H9 (cell line): ENCODE measurements around the gene SCFD2. TPM values are rescaled to one million over a fixed set of nuclear protein-coding genes. Genes with fewer than 3 reads are reported as not detected.

Experiments used
- DNase-seq: peaks from one replicate; pipeline ENCODE4 v3.0.0-alpha.2; 2017
- H2AFZ ChIP-seq: one replicate; pipeline ENCODE4 v1.6.1; 2013; ENCODE audit warnings: mild to moderate bottlenecking, low read length, control low read depth, moderate library complexity
- H2AK5ac ChIP-seq: 2 replicates; pipeline ENCODE4 v1.6.1; 2013; ENCODE audit warnings: low read length, control low read depth, mixed read lengths; ENCODE audit not compliant: insufficient read length
- H2BK120ac ChIP-seq: one replicate; pipeline ENCODE4 v1.6.1; 2013; ENCODE audit warnings: low read depth, mild to moderate bottlenecking, low read length, control low read depth, inconsistent platforms; ENCODE audit not compliant: poor library complexity, severe bottlenecking
- H2BK12ac ChIP-seq: 2 replicates; pipeline ENCODE4 v1.6.1; 2013; ENCODE audit warnings: low read length, control low read depth, mixed read lengths, low read depth; ENCODE audit not compliant: insufficient read length
- H2BK15ac ChIP-seq: 2 replicates; pipeline ENCODE4 v1.6.1; 2013; ENCODE audit warnings: low read depth, low read length, control low read depth
- H2BK20ac ChIP-seq: one replicate; pipeline ENCODE4 v1.6.1; 2013; ENCODE audit warnings: low read depth, mild to moderate bottlenecking, low read length, control low read depth, inconsistent platforms; ENCODE audit not compliant: poor library complexity, severe bottlenecking
- H2BK5ac ChIP-seq: 2 replicates; pipeline ENCODE4 v1.6.1; 2013; ENCODE audit warnings: low read length, control low read depth, mixed read lengths; ENCODE audit not compliant: insufficient read length
- H3K14ac ChIP-seq: 2 replicates; pipeline ENCODE4 v1.6.1; 2013; ENCODE audit warnings: low read length, control low read depth; ENCODE audit not compliant: insufficient read depth
- H3K18ac ChIP-seq: 2 replicates; pipeline ENCODE4 v1.6.1; 2013; ENCODE audit warnings: low read depth, mild to moderate bottlenecking, mixed read lengths, low read length, control low read depth; ENCODE audit not compliant: insufficient read length
- H3K23ac ChIP-seq: 2 replicates; pipeline ENCODE4 v1.6.1; 2013; ENCODE audit warnings: low read length, control low read depth, mixed read lengths, low read depth; ENCODE audit not compliant: insufficient read length
- H3K23me2 ChIP-seq: 2 replicates; pipeline ENCODE4 v1.6.1; 2013; ENCODE audit warnings: low read depth, mild to moderate bottlenecking, mixed read lengths, low read length, control low read depth; ENCODE audit not compliant: insufficient read length, poor library complexity, severe bottlenecking
- H3K27ac ChIP-seq: 2 replicates; pipeline ENCODE4 v1.5.1; 2013; ENCODE audit warnings: low read length, control low read depth, mixed read lengths, low read depth; ENCODE audit not compliant: insufficient read length
- H3K27me3 ChIP-seq: 2 replicates; pipeline ENCODE4 v1.6.1; 2013; ENCODE audit warnings: low read length, control low read depth, inconsistent platforms; ENCODE audit not compliant: insufficient read depth
- H3K4ac ChIP-seq: 2 replicates; pipeline ENCODE4 v1.6.1; 2013; ENCODE audit warnings: low read depth, mild to moderate bottlenecking, control low read depth, inconsistent platforms, low read length, moderate library complexity
- H3K4me1 ChIP-seq: 2 replicates; pipeline ENCODE4 v1.6.1; 2013; ENCODE audit warnings: low read length, control low read depth, inconsistent platforms; ENCODE audit not compliant: insufficient read depth
- H3K4me2 ChIP-seq: 2 replicates; pipeline ENCODE4 v1.6.1; 2013; ENCODE audit warnings: low read length, control low read depth, mixed read lengths; ENCODE audit not compliant: insufficient read length, insufficient read depth
- H3K56ac ChIP-seq: 2 replicates; pipeline ENCODE4 v1.6.1; 2013; ENCODE audit warnings: low read depth, mild to moderate bottlenecking, mixed read lengths, low read length, control low read depth; ENCODE audit not compliant: insufficient read length
- H3K79me1 ChIP-seq: 2 replicates; pipeline ENCODE4 v1.6.1; 2013; ENCODE audit warnings: low read depth, mild to moderate bottlenecking, moderate library complexity, low read length, control low read depth, inconsistent platforms; ENCODE audit not compliant: insufficient read depth, poor library complexity, severe bottlenecking
- H3K79me2 ChIP-seq: 2 replicates; pipeline ENCODE4 v1.6.1; 2013; ENCODE audit warnings: low read length, control low read depth, inconsistent platforms; ENCODE audit not compliant: insufficient read depth
- H3K9ac ChIP-seq: 2 replicates; pipeline ENCODE4 v1.6.1; 2013; ENCODE audit warnings: low read length, control low read depth, mixed read lengths; ENCODE audit not compliant: insufficient read length; ENCODE audit errors: extremely low read depth
- H3K9me3 ChIP-seq: one replicate; pipeline ENCODE4 v1.6.1; 2013; ENCODE audit warnings: low read depth, low read length, inconsistent platforms; ENCODE audit not compliant: control insufficient read depth
- H3T11ph ChIP-seq: one replicate; pipeline ENCODE4 v1.6.1; 2013; ENCODE audit warnings: mild to moderate bottlenecking, low read length, control low read depth, inconsistent platforms
- H4K20me1 ChIP-seq: one replicate; pipeline ENCODE4 v1.6.1; 2013; ENCODE audit not compliant: control insufficient read depth, insufficient read length, insufficient read depth
- H4K5ac ChIP-seq: 2 replicates; pipeline ENCODE4 v1.6.1; 2013; ENCODE audit warnings: low read depth, mild to moderate bottlenecking, mixed read lengths, low read length, control low read depth; ENCODE audit not compliant: insufficient read length
- H4K8ac ChIP-seq: replicated peaks from 2 replicates; pipeline ENCODE4 v1.6.1; 2013; ENCODE audit warnings: low read length, control low read depth, mixed read lengths, low read depth; ENCODE audit not compliant: insufficient read length
- H4K91ac ChIP-seq: 2 replicates; pipeline ENCODE4 v1.6.1; 2013; ENCODE audit warnings: low read depth, mild to moderate bottlenecking, moderate library complexity, mixed read lengths, low read length, control low read depth; ENCODE audit not compliant: insufficient read length
- H3K27ac Mint-ChIP-seq, 3 experiments: 2 replicates in 2 of 3; 3 replicates in 1 of 3; pipeline ENCODE4 v1.8.0; 2020 to 2021; ENCODE audit warnings: mixed read lengths in 3 of 3, mild to moderate bottlenecking in 1 of 3, moderate library complexity in 1 of 3
- H3K27me3 Mint-ChIP-seq: 2 replicates; pipeline ENCODE4 v1.8.0; 2021; ENCODE audit warnings: low read depth, mild to moderate bottlenecking, moderate library complexity, mixed read lengths
- H3K36me3 Mint-ChIP-seq, 3 experiments: 2 replicates in 2 of 3; 3 replicates in 1 of 3; pipeline ENCODE4 v1.8.0; 2020 to 2021; ENCODE audit warnings: low read depth in 3 of 3, mixed read lengths in 3 of 3; ENCODE audit not compliant: insufficient read depth in 1 of 3
- H3K4me1 Mint-ChIP-seq, 2 experiments: 2 replicates each; pipeline ENCODE4 v1.8.0; 2020; ENCODE audit warnings: mixed read lengths in 2 of 2
- H3K4me3 Mint-ChIP-seq, 2 experiments: 2 replicates in 1 of 2; 3 replicates in 1 of 2; pipeline ENCODE4 v1.8.0; 2020 to 2021; ENCODE audit warnings: mild to moderate bottlenecking in 2 of 2, mixed read lengths in 2 of 2, moderate library complexity in 1 of 2
- H3K9me3 Mint-ChIP-seq, 2 experiments: 2 replicates in 1 of 2; 3 replicates in 1 of 2; pipeline ENCODE4 v1.8.0; 2020; ENCODE audit warnings: mild to moderate bottlenecking in 2 of 2, mixed read lengths in 2 of 2, moderate library complexity in 1 of 2
- CTCF ChIP-seq: fragments of 200-600 bp; sonication (generic); conservative IDR thresholded peaks from 3 replicates; pipeline ENCODE4 v1.8.0; 2021; ENCODE audit warnings: antibody characterized with exemption, mild to moderate bottlenecking
- WGBS: extraction: QIAGEN DNeasy Blood & Tissue Kit; methylation state at CpG from one replicate; pipeline ENCODE4 v1.1.7; 2013; ENCODE audit warnings: missing lambda C conversion rate, low lambda C conversion rate, mixed read lengths; ENCODE audit not compliant: insufficient read length; ENCODE audit errors: extremely low coverage; 5-methylcytosine and 5-hydroxymethylcytosine counted together
- total RNA-seq: library from RNA; stranded (reverse); gene quantifications from 2 replicates; pipeline ENCODE4 v1.2.1, GENCODE V29; 2021

The SCFD2 gene
- total RNA-seq, 1 experiment from 2014 or later = 10.1 TPM

- H3K27ac ChIP-seq = no peak overlapping the region
- no peak overlapping the region for H3K23ac ChIP-seq
- DNase-seq = no peak
- TF ChIP-seq CTCF = no peak
- H4K5ac ChIP-seq = no peak overlapping the region
- H2BK15ac ChIP-seq = no peak overlapping the region
- no peak overlapping the region for H2AK5ac ChIP-seq
- H2BK5ac ChIP-seq = no peak overlapping the region
- H3K14ac ChIP-seq = no peak overlapping the region
- H3K79me1 ChIP-seq = no peaks in the 10 kb centered on the region
- H2BK120ac ChIP-seq = no peak overlapping the region
- WGBS = no CpG with 5 or more reads among the region's 3 CpGs
- H3K4me1 ChIP-seq = no peaks in the 10 kb centered on the region; the same call in 1 of the 2 replicates
- no peak overlapping the region for H2BK20ac ChIP-seq
- Mint-ChIP-seq H3K27me3 (no peaks in the 10 kb centered on the region), H3K4me3 (no peak overlapping the region), H3K27ac (no peak overlapping the region), H3K36me3 (peaks cover 0 to 3% (median 0%) of the 10 kb centered on the region in 3 experiments; a peak in 2 of 7 replicates), H3K4me1 (peaks cover 29 to 35% of the 10 kb centered on the region in 2 experiments), H3K9me3 (peaks cover 0 to 2% of the 10 kb centered on the region in 2 experiments; a peak in 1 of 5 replicates)
- H3K18ac ChIP-seq = no peak overlapping the region
- H3K79me2 ChIP-seq = no peaks in the 10 kb centered on the region
- no peak overlapping the region for H2AFZ ChIP-seq
- H2BK12ac ChIP-seq = no peak overlapping the region
- H4K20me1 ChIP-seq = no peaks in the 10 kb centered on the region
- no peak overlapping the region for H3K4me2 ChIP-seq
- H3K56ac ChIP-seq = no peak overlapping the region
- no peaks in the 10 kb centered on the region for H3K9me3 ChIP-seq
- H4K91ac ChIP-seq = no peak overlapping the region
- no peak overlapping the region for H4K8ac ChIP-seq
- no peak overlapping the region for H3T11ph ChIP-seq
- no peak overlapping the region for H3K4ac ChIP-seq
- H3K27me3 ChIP-seq = no peaks in the 10 kb centered on the region
- no peaks in the 10 kb centered on the region for H3K23me2 ChIP-seq
- no peak overlapping the region for H3K9ac ChIP-seq
These were observed 451.7 kb downstream of the SCFD2 start for GRCh38 chr4:52914051-52914605.
